Ovary (tissue), 9 donors: Measurements from ENCODE around the gene LSM2. TPM values are rescaled to one million over a fixed set of nuclear protein-coding genes. Genes with fewer than 3 reads are reported as not detected.

Experiments used
- DNase-seq, 5 donors: peaks; one replicate each; pipeline ENCODE4 v3.0.0-alpha.2; 2019 to 2020
- H3K27ac ChIP-seq, 2 donors: fragments of 200-600 bp; one replicate each; pipeline versions ENCODE4 v1.5.1 to v1.8.0; 2019 to 2022
- H3K27me3 ChIP-seq: fragments of 200-600 bp; one replicate; pipeline ENCODE4 v1.8.0; 2022
- H3K36me3 ChIP-seq: fragments of 200-600 bp; sonication (generic); one replicate; pipeline ENCODE4 v1.5.1; 2019
- H3K4me1 ChIP-seq: one replicate; pipeline ENCODE4 v1.8.1; 2013; ENCODE audit warnings: mild to moderate bottlenecking, moderate library complexity; ENCODE audit not compliant: insufficient read depth
- H3K4me3 ChIP-seq: fragments of 200-600 bp; sonication (generic); one replicate; pipeline ENCODE4 v1.5.1; 2017
- H3K9me3 ChIP-seq, 2 donors: fragments of 200-600 bp in 1 of 2; sonication (generic) in 1 of 2; one replicate each; pipeline versions ENCODE4 v1.5.1 to v1.8.1; 2013 to 2019; ENCODE audit warnings: mild to moderate bottlenecking in 1 of 2, moderate library complexity in 1 of 2
- EP300 ChIP-seq: sonication (generic); formaldehyde crosslinking; IDR thresholded peaks from one replicate; pipeline ENCODE4 v1.6.1; 2017; ENCODE audit warnings: antibody characterized with exemption
- POLR2A ChIP-seq: fragments of 450-650 bp; IDR thresholded peaks from one replicate; pipeline ENCODE4 v1.6.1; 2017; ENCODE audit warnings: antibody characterized with exemption, mild to moderate bottlenecking, moderate library complexity
- WGBS, 3 donors: extraction: QIAGEN DNeasy Blood & Tissue Kit in 1 of 3; methylation state at CpG; one replicate each; pipeline versions ENCODE4 v1.1.5 to v1.1.7; 2013 to 2017; 5-methylcytosine and 5-hydroxymethylcytosine counted together
- intact Hi-C, 4 donors: fragments of 100-400 bp; cut with DNase I; formaldehyde crosslinking; loops; one replicate each; pipeline versions ENCODE4 v1.11.0 to v1.15.1; 2022 to 2023
- polyA plus RNA-seq, 2 donors: library from polyadenylated mRNA; stranded (reverse); fragments of 200-250 nt in 1 of 2; fragments of 350-450 nt in 1 of 2; fragmentation: Illumina TruSeq in 1 of 2; extraction: RNeasy Lipid Tissue Mini Kit (QIAGEN cat#74804) in 1 of 2; gene quantifications; one replicate each; pipeline ENCODE4 v1.2.3, GENCODE V29; 2013 to 2014
- small RNA-seq: library from RNA; depleted of rRNA; stranded (forward); fragments of <200 nt; gene quantifications from one replicate; pipeline ENCODE3, GENCODE V24; 2016
- total RNA-seq, 7 donors: library from RNA; depleted of rRNA in 2 of 7; stranded (reverse); fragments of >200 nt in 2 of 7; fragmentation: NEBNext Ultra II Directional in 3 of 7; extraction: Animal tissue kit (Norgen Biotek cat#: 25700) in 3 of 7; gene quantifications; one replicate each; pipeline versions ENCODE4 v1.1.0 to v1.2.4, GENCODE V29; 2016 to 2023
- TF ChIP-seq, protein P1 (sequence below), 3 donors: fragments of 450-650 bp in 2 of 3; fragments of 200-600 bp in 1 of 3; IDR thresholded peaks; one replicate each; pipeline versions ENCODE4 v1.5.1 to v1.8.0; 2016 to 2022; ENCODE audit warnings: antibody characterized with exemption in 3 of 3, mild to moderate bottlenecking in 1 of 3
- donor health status: DM: no; HTN: no; CAD: no; lungs with moderate emphysema.
- donor health status: DM: no; HTN: no; CAD: no.
- donor health status: Bipolar disorder and iron deficiency.
- donor health status: DM: yes; HTN: yes; CAD: no.
- donor health status: DM: no; HTN: no; CAD: no.
- donor health status: DM: yes; HTN: yes; CAD: no.

The LSM2 gene
- total and polyA plus RNA-seq, 9 donors, result 35.9 to 90.7 (median 47.6) TPM

DNA sequence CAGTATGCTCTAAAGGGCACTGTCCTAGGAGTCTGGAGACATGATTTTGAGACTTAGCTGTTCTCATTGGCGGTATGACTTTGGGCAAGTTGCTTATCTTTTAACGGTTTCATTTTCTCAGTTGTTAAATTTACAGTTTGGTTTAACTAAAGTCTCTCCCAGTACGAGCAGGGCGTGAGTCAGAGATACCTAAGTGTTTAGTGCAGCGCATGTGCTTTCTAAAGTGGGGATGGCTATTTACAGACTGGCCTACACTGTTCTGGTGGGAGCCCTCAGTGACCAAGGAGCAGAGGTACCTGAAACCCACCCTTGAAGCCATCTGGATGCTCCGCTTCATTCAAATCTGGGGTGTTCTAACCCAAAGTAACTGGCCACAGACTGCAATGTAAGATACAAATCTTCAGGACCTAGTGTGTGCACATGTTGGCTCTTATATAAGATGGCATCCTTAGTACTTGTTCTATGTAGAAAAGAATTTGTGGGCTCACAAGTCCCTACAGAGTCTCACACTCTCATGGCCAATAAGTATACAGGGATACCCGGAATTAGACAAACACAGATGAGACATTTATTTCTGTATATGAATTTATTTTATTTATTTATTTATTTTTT lies 56.2 kb downstream of the LSM2 start:
- H3K4me3 ChIP-seq, result no peak overlapping the region
- H3K36me3 ChIP-seq, result no peaks in the 10 kb centered on the region
- no peaks in the 10 kb centered on the region for H3K9me3 ChIP-seq
- no peaks in the 10 kb centered on the region for H3K27me3 ChIP-seq
- peaks cover 2% of the 10 kb centered on the region for H3K4me1 ChIP-seq
- intact Hi-C loops, result loop anchor here in 1 of 4 donors (2.0 kb wide), 1 partner anchor 36 kb away; no protein-coding TSS in a partner anchor
- no peak for DNase-seq
- H3K27ac ChIP-seq, result no peak overlapping the region
- TF ChIP-seq, protein P1, sequence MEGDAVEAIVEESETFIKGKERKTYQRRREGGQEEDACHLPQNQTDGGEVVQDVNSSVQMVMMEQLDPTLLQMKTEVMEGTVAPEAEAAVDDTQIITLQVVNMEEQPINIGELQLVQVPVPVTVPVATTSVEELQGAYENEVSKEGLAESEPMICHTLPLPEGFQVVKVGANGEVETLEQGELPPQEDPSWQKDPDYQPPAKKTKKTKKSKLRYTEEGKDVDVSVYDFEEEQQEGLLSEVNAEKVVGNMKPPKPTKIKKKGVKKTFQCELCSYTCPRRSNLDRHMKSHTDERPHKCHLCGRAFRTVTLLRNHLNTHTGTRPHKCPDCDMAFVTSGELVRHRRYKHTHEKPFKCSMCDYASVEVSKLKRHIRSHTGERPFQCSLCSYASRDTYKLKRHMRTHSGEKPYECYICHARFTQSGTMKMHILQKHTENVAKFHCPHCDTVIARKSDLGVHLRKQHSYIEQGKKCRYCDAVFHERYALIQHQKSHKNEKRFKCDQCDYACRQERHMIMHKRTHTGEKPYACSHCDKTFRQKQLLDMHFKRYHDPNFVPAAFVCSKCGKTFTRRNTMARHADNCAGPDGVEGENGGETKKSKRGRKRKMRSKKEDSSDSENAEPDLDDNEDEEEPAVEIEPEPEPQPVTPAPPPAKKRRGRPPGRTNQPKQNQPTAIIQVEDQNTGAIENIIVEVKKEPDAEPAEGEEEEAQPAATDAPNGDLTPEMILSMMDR (IDR thresholded peaks at IDR 0.05), result no peak
- TF ChIP-seq POLR2A (no peak), EP300 (no peak)
- 74 to 82% (median 81%) methylated on average over 7 of the region's 7 CpGs for WGBS, 3 donors

DNA sequence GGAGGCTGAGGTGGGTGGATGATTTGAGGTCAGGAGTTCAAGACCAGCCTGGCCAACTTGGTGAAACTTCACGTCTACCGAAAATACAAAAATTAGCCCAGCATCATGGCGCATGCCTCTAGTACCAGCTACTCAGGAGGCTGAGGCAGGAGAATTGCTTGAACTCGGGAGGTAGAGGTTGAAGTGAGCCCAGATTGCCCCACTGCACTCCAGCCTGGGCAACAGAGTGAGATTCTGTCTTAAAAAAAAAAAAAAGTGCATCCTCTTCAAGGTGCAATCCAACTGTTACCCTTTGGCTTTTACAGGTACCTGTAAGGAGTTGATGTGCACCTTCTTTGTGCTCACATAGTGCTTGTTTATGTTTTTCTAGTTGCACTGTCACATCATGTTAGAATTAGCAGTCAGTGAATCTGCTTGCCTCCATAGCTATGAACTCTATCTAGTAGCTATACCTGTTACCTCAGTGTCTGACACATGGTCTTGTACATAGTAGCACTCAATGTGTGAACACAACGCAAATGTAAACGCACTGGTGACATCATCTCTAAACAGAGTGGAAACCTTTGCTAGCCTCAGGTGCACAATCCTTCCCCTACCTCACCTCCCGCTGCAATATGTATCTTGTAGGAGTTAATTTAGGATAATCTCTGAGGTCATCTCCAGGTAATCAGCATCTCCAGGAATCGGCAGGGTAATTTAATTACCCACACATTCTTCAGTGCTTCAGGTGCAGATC lies 57.3 kb downstream of the LSM2 start:
- Histone ChIP-seq H3K9me3 (no peaks in the 10 kb centered on the region), H3K27ac (no peak overlapping the region), H3K36me3 (no peaks in the 10 kb centered on the region), H3K4me3 (no peak overlapping the region), H3K4me1 (peaks cover 2% of the 10 kb centered on the region), H3K27me3 (no peaks in the 10 kb centered on the region)
- intact Hi-C loops, result loop anchor here in 1 of 4 donors (2.0 kb wide), 1 partner anchor 37 kb away; no protein-coding TSS in a partner anchor
- WGBS, 3 donors, result 88 to 89% (median 89%) methylated on average over 8 of the region's 8 CpGs
- no peak for DNase-seq
- no peak for TF ChIP-seq EP300
- TF ChIP-seq, protein P1 (IDR thresholded peaks at IDR 0.05), result no peak
- TF ChIP-seq POLR2A, result no peak

Small RNA genes within 50 kb of the gene (small RNA-seq; reads per million reads assigned to genes)
- gene MSH5-SAPCD1, result not detected
- gene RF00019, result not detected
- gene RNU6-850P, result not detected
- not detected for gene SAPCD1
- 420 reads per million, percentile 95 among the genes with 10 or more reads in this experiment for gene SNORD48
- not detected for gene SNORD52

Other genes with a start within 250 kb of the LSM2 start
Only the 30 nearest of the 40 such genes appear.
- 100 to 1,000 TPM; 113 to 246 (median 209) TPM for gene BAG6, start 154.3 kb downstream of the LSM2 start, total RNA-seq
- 100 to 1,000 TPM; 140 to 170 TPM for gene BAG6, start 154.3 kb downstream of the LSM2 start, polyA plus RNA-seq
- 1 to 10 TPM; 1.3 to 7.2 (median 4.0) TPM for gene APOM, start 151.1 kb downstream of the LSM2 start, total RNA-seq
- 1 to 10 TPM; 1.5 to 7.7 TPM for gene APOM, start 151.1 kb downstream of the LSM2 start, polyA plus RNA-seq
- gene C6orf47, start 146.2 kb downstream of the LSM2 start, total RNA-seq, result 10 to 100 TPM; 13.9 to 26.2 (median 22.6) TPM
- gene C6orf47, start 146.2 kb downstream of the LSM2 start, polyA plus RNA-seq, result 10 to 100 TPM; 15.9 to 17.6 TPM
- gene GPANK1, start 142.0 kb downstream of the LSM2 start, total RNA-seq, result 10 to 100 TPM; 14.6 to 19.9 (median 16.5) TPM
- gene GPANK1, start 142.0 kb downstream of the LSM2 start, polyA plus RNA-seq, result 10 to 100 TPM; 25.1 to 26.6 TPM
- gene CSNK2B, start 140.9 kb downstream of the LSM2 start, total RNA-seq, result 100 to 1,000 TPM; 120 to 258 (median 139) TPM
- 100 to 1,000 TPM; 186 to 240 TPM for gene CSNK2B, start 140.9 kb downstream of the LSM2 start, polyA plus RNA-seq
- gene LY6G5B, start 137.0 kb downstream of the LSM2 start, total RNA-seq, result 10 to 100 TPM in 5 of 7 donors, 1 to 10 TPM in 2; 8.5 to 28.4 (median 13.1) TPM
- gene LY6G5B, start 137.0 kb downstream of the LSM2 start, polyA plus RNA-seq, result 10 to 100 TPM; 11.4 to 15.0 TPM
- gene LY6G5C, start 125.9 kb downstream of the LSM2 start, total RNA-seq, result 1 to 10 TPM in 6 of 7 donors, not detected in 1; 1.2 to 2.3 (median 2.0) TPM
- gene LY6G5C, start 125.9 kb downstream of the LSM2 start, polyA plus RNA-seq, result 1 to 10 TPM; 2.7 to 3.7 TPM
- 10 to 100 TPM; 31.1 to 60.4 (median 37.6) TPM for gene ABHD16A, start 103.6 kb downstream of the LSM2 start, total RNA-seq
- gene ABHD16A, start 103.6 kb downstream of the LSM2 start, polyA plus RNA-seq, result 10 to 100 TPM; 25.4 to 35.2 TPM
- gene LY6G6F, start 100.1 kb downstream of the LSM2 start, total RNA-seq, result not detected
- not detected for gene LY6G6F, start 100.1 kb downstream of the LSM2 start, polyA plus RNA-seq
- gene LY6G6D, start 91.6 kb downstream of the LSM2 start, total RNA-seq, result not detected
- gene LY6G6D, start 91.6 kb downstream of the LSM2 start, polyA plus RNA-seq, result not detected
- gene LY6G6C, start 85.2 kb downstream of the LSM2 start, total RNA-seq, result 1 to 10 TPM in 2 of 7 donors, not detected in 5; 1.0 to 4.9 TPM
- under 1 TPM in 1 of 2 donors, not detected in 1; 0.17 TPM for gene LY6G6C, start 85.2 kb downstream of the LSM2 start, polyA plus RNA-seq
- gene MPIG6B, start 83.6 kb downstream of the LSM2 start, total RNA-seq, result under 1 TPM in 3 of 7 donors, not detected in 4; 0.15 to 0.94 (median 0.69) TPM
- under 1 TPM; 0.06 to 0.60 TPM for gene MPIG6B, start 83.6 kb downstream of the LSM2 start, polyA plus RNA-seq
- gene DDAH2, start 77.7 kb downstream of the LSM2 start, total RNA-seq, result 100 to 1,000 TPM in 3 of 7 donors, 10 to 100 TPM in 4; 61.2 to 139 (median 95.2) TPM
- gene DDAH2, start 77.7 kb downstream of the LSM2 start, polyA plus RNA-seq, result 100 to 1,000 TPM in 1 of 2 donors, 10 to 100 TPM in 1; 23.9 to 127 TPM
- 100 to 1,000 TPM; 128 to 208 (median 184) TPM for gene CLIC1, start 70.4 kb downstream of the LSM2 start, total RNA-seq
- gene CLIC1, start 70.4 kb downstream of the LSM2 start, polyA plus RNA-seq, result 100 to 1,000 TPM; 199 to 473 TPM
- 10 to 100 TPM in 4 of 7 donors, 1 to 10 TPM in 3; 8.6 to 19.1 (median 14.5) TPM for gene MSH5, start 67.0 kb downstream of the LSM2 start, total RNA-seq
- gene MSH5, start 67.0 kb downstream of the LSM2 start, polyA plus RNA-seq, result 1 to 10 TPM; 4.8 to 7.8 TPM
- 1 to 10 TPM in 5 of 7 donors, under 1 TPM in 1, not detected in 1; 0.94 to 5.2 (median 3.6) TPM for gene SAPCD1, start 44.3 kb downstream of the LSM2 start, total RNA-seq
- 1 to 10 TPM; 1.6 to 2.9 TPM for gene SAPCD1, start 44.3 kb downstream of the LSM2 start, polyA plus RNA-seq
- gene VWA7, start 29.6 kb downstream of the LSM2 start, total RNA-seq, result 10 to 100 TPM in 1 of 7 donors, 1 to 10 TPM in 5, under 1 TPM in 1; 0.48 to 25.2 (median 1.7) TPM
- under 1 TPM; 0.18 to 0.62 TPM for gene VWA7, start 29.6 kb downstream of the LSM2 start, polyA plus RNA-seq
- 10 to 100 TPM; 16.0 to 73.6 (median 44.1) TPM for gene VARS1, start 11.2 kb downstream of the LSM2 start, total RNA-seq
- gene VARS1, start 11.2 kb downstream of the LSM2 start, polyA plus RNA-seq, result 10 to 100 TPM; 21.1 to 29.8 TPM
- gene HSPA1L, start 8.3 kb upstream of the LSM2 start, total RNA-seq, result 1 to 10 TPM; 1.3 to 6.1 (median 3.9) TPM
- gene HSPA1L, start 8.3 kb upstream of the LSM2 start, polyA plus RNA-seq, result 1 to 10 TPM; 3.2 to 6.1 TPM
- gene HSPA1A, start 8.6 kb upstream of the LSM2 start, total RNA-seq, result 100 to 1,000 TPM in 5 of 7 donors, 10 to 100 TPM in 2; 51.5 to 340 (median 140) TPM
- gene HSPA1A, start 8.6 kb upstream of the LSM2 start, polyA plus RNA-seq, result 10 to 100 TPM; 44.6 to 83.1 TPM
- gene HSPA1B, start 20.8 kb upstream of the LSM2 start, total RNA-seq, result 100 to 1,000 TPM; 119 to 506 (median 196) TPM
- 10 to 100 TPM; 41.9 to 66.0 TPM for gene HSPA1B, start 20.8 kb upstream of the LSM2 start, polyA plus RNA-seq
- gene NEU1, start 55.9 kb upstream of the LSM2 start, total RNA-seq, result 10 to 100 TPM; 23.7 to 35.7 (median 28.2) TPM
- gene NEU1, start 55.9 kb upstream of the LSM2 start, polyA plus RNA-seq, result 10 to 100 TPM; 26.3 to 61.1 TPM
- gene SLC44A4, start 72.0 kb upstream of the LSM2 start, total RNA-seq, result 10 to 100 TPM in 1 of 7 donors, 1 to 10 TPM in 6; 1.4 to 54.8 (median 6.4) TPM
- gene SLC44A4, start 72.0 kb upstream of the LSM2 start, polyA plus RNA-seq, result 1 to 10 TPM; 1.8 to 2.5 TPM
- 10 to 100 TPM; 23.1 to 71.7 (median 57.7) TPM for gene EHMT2, start 90.7 kb upstream of the LSM2 start, total RNA-seq
- gene EHMT2, start 90.7 kb upstream of the LSM2 start, polyA plus RNA-seq, result 10 to 100 TPM; 19.7 to 48.4 TPM
- 10 to 100 TPM in 5 of 7 donors, 1 to 10 TPM in 2; 1.9 to 24.8 (median 10.8) TPM for gene ZBTB12, start 95.1 kb upstream of the LSM2 start, total RNA-seq
- 10 to 100 TPM in 1 of 2 donors, 1 to 10 TPM in 1; 2.4 to 10.3 TPM for gene ZBTB12, start 95.1 kb upstream of the LSM2 start, polyA plus RNA-seq
- 10 to 100 TPM in 4 of 7 donors, 1 to 10 TPM in 3; 1.4 to 23.0 (median 11.4) TPM for gene C2, start 120.8 kb upstream of the LSM2 start, total RNA-seq
- 10 to 100 TPM in 1 of 2 donors, 1 to 10 TPM in 1; 8.6 to 32.6 TPM for gene C2, start 120.8 kb upstream of the LSM2 start, polyA plus RNA-seq
- 100 to 1,000 TPM in 1 of 7 donors, 10 to 100 TPM in 6; 11.3 to 231 (median 23.8) TPM for gene CFB, start 139.1 kb upstream of the LSM2 start, total RNA-seq
- gene CFB, start 139.1 kb upstream of the LSM2 start, polyA plus RNA-seq, result 10 to 100 TPM; 19.1 to 20.4 TPM
- gene NELFE, start 152.0 kb upstream of the LSM2 start, total RNA-seq, result 10 to 100 TPM; 59.2 to 75.0 (median 65.8) TPM
- gene NELFE, start 152.0 kb upstream of the LSM2 start, polyA plus RNA-seq, result 10 to 100 TPM; 54.8 to 84.5 TPM
- gene SKIC2, start 152.2 kb upstream of the LSM2 start, total RNA-seq, result 10 to 100 TPM; 37.2 to 59.4 (median 51.5) TPM
- 10 to 100 TPM; 24.6 to 36.3 TPM for gene SKIC2, start 152.2 kb upstream of the LSM2 start, polyA plus RNA-seq
- gene DXO, start 165.2 kb upstream of the LSM2 start, total RNA-seq, result 10 to 100 TPM; 22.3 to 42.8 (median 26.7) TPM
- gene DXO, start 165.2 kb upstream of the LSM2 start, polyA plus RNA-seq, result 10 to 100 TPM; 11.7 to 29.3 TPM